HG03354 (cell line): ENCODE data around the gene PDE11A.
"Not testable (repeated sequence)": the region's sequence is repeated elsewhere in the genome, so short reads cannot be mapped to it uniquely, and the experiment has no call there.

ENCODE experiments used
- ATAC-seq: cut with Tn5 transposase; IDR thresholded peaks from one replicate; pipeline ENCODE4 v1.9.1; 2021; ENCODE audit warnings: mild to moderate bottlenecking; ENCODE audit not compliant: unreplicated experiment, poor library complexity, severe bottlenecking

Gene PDE11A

DNA sequence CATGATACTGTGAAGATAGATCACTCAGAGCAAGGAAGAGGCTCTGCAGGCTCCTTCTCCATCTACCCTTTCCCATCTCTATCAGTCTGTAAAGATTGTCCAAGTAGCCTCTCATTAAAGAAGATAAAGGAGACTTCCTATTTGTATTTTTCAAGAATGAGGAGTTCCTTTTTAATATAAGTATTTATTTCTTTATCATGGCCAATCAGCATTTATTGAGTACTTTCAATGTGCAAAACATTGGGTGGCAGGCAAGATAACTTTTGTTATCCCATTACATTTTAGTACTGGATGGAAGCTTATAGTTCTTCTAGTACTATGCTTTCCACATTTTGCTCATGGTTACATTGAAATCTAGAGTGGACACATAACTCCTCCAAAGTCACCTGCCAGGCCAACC lies 3.6 kb upstream of the PDE11A start:
- no peak for ATAC-seq

GRCh38 chr2:178075006-178075326 lies 2.4 kb upstream of the PDE11A start:
- ATAC-seq, result no peak

- ATAC-seq, result no peak
These were observed 1.8 kb upstream of the PDE11A start for GRCh38 chr2:178074123-178075005.

- no peak for ATAC-seq
These were observed 586 bp downstream of the PDE11A start for GRCh38 chr2:178072000-178072382.

- no peak for ATAC-seq
These were observed 1.8 kb downstream of the PDE11A start for GRCh38 chr2:178070824-178071223.

GRCh38 chr2:178069551-178069950 lies 3.0 kb downstream of the PDE11A start:
- ATAC-seq, result no peak

DNA sequence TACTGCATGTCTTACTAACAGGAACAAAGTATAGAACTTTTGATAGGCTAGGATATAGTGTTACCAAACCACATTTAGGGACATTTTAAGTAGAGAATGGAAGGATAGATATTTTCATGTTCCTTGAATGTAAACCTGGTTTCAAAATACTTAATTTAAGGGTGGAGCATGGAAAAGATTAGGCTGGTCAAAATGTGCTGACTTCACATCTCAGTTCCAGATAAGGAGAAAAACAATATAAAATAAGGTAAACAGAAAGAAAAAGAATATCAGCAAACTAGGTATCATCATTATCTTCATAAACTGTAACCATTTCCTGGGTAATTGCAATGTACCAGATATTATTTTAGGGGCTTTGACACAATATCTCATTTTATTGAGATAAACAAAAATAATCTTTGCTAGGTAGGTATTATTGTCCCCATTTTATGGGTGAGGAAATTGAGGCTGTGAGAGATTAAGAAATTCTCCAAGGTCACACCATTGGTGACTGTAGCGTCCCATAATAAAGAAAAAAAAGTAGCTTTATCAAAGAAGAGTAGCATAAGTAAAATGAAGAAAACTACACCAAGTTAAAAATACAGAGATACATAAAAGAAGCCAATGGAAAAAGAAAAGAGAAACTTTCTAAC lies 3.6 kb downstream of the PDE11A start:
- no peak for ATAC-seq

DNA sequence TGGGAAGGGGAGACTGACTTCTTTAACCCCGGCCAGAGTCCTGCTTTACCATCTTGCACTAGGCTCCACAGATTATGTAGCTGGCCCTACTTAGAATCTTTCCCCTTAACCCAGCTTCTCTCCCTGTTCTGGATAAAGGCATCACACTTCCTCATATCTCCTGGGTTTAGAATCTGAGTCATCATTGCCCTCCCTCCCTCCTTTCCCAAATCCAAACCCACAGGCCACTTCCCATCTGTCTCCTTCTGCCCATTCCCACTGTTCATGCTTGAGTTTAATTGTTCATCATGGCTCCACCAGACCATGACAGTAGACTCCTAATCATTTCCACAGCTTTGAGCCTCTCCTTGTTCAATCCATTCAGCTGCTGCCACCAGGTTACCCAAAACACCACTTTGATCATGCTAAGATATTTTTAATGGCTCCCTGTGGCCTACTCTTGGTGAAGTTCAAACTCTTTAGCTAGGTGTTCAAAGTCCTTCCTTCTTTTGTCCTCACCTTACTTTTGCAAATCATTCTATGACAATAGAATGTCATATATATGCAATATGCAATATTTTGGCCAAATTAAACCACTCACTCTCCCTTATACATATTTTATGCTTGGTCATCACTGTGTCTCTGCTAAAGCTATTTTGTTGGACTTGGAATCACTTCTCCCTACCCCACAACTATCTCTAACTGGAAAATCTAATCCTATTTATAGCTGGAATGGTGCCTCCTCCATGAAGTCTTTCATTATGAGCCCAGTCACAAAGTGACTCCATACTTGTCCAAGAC lies 5.5 kb downstream of the PDE11A start:
- ATAC-seq, result no peak

GRCh38 chr2:178066324-178066723 lies 6.3 kb downstream of the PDE11A start:
- ATAC-seq, result no peak

- ATAC-seq, result no peak
These were observed 12.9 kb downstream of the PDE11A start for GRCh38 chr2:178059681-178060080.

DNA sequence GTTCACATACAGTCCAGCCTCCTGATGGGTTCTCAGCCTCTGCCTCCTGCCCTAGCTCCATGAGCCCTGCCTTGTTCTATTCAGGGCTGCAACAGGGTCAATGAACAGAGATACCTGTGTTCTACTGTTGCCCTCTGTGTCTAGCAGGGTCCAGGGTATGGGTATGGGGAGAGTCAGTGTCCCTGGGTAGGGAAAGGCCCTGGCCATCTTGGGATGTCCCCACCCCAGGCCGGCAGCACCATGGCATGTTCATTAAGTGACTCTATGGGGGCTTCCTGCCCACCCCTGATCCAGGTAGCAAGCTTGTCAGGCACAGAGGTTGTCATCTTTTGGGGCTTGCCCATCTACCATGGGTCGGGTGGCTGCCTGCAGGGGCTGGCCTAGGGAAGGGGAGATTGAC lies 13.5 kb downstream of the PDE11A start:
- ATAC-seq, result no peak

DNA sequence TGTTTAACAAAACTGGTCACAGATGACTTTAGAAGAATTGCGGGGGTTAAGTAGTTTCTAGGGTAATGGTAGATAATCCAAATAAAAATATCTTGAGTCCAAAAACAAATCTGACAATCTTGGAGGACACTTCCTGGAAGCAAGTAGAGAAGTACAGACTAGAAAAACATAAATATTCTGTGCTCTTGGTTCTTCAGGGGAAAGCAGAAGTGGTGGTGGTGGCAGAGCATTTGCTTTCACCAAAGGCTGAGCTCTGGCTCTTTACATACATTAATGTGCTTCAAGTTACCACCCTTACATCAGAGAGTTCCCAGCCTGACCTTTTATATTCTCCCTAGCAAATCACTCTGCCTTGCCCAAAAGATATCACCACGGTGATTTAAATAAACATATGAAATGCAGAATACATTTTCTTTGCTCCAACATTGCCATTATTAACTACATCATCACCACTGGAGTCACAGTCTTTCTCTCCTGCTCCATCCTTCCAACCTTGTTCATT lies 15.3 kb downstream of the PDE11A start:
- no peak for ATAC-seq

GRCh38 chr2:178056345-178056744 lies 16.2 kb downstream of the PDE11A start:
- no peak for ATAC-seq

DNA sequence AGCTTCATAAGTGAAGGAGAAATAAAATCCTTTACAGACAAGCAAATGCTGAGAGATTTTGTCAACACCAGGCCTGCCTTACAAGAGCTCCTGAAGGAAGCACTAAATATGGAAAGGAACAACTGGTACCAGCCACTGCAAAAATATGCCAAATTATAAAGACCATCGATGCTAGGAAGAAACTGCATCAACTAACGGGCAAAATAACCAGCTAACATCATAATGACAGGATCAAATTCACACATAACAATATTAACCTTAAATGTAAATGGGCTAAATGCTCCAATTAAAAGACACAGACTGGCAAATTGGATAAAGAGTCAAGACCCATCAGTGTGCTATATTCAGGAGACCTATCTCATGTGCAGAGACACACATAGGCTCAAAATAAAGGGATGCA lies 21.3 kb downstream of the PDE11A start:
- not testable (repeated sequence) for ATAC-seq

- no peak for ATAC-seq
These were observed 25.2 kb downstream of the PDE11A start for GRCh38 chr2:178047391-178047790.

- ATAC-seq, result no peak
These were observed 27.7 kb downstream of the PDE11A start for GRCh38 chr2:178044836-178045235.

- no peak for ATAC-seq
These were observed 29.3 kb downstream of the PDE11A start for GRCh38 chr2:178043266-178043665.

GRCh38 chr2:178033583-178033982 lies 39.0 kb downstream of the PDE11A start:
- not testable (repeated sequence) for ATAC-seq

DNA sequence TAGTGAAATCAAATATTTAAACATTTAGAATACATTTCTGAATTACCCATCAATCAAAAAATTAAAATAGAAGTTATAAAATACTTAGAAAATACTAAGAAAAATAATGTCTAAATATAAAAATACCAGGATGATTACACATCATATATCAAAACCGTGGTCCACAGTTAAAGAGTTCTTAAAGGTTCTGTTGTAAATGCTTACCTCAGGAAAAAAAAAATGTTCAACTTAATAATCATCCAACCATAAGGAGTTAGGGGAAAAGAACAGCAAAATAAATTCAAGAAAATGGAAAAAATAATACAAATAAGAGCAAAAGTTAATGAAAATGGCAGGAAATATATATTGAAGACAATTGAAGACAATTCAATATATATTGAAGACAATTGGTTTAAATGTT lies 43.2 kb downstream of the PDE11A start:
- no peak for ATAC-seq

DNA sequence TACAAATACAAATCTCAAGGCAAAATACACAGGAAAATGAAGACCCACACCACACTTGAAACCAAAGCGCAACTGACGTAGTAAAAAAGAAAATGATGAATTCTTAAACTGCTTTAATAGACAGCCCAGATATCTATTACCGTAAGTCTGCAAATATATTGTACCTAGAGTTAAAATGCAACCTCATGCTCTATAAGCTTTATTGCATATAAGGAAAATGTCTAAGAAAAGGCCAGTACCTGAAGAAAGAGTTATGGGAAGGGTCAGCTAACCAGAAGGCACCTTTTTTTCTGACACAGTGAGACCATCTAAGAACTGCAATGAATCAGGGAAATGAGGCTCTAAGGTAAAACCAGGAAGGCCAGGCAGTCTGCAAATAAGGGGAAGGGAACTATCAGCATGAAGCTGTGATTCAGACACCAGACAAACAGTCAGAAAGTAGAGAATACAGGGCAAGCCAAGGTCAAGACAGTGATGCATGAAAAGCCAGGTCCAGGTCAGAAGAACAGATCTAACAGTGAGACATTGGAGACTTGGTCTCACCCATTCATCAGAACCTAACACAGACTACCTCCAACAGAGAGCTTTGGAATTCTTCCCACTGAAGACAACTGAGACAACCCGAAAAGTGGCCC lies 46.9 kb downstream of the PDE11A start:
- no peak for ATAC-seq
